ENCODE results near the gene RHO. TPM values are rescaled to one million over a fixed set of nuclear protein-coding genes. Genes with fewer than 3 reads are reported as not detected.

RHO gene
- total and polyA plus RNA-seq, 4 donors = 0.06 TPM; not detected in 3

GRCh38 chr3:129548104-129548965 is 19.9 kb downstream of the RHO start:
- WGBS (ENCODE audit: insufficient coverage) = 69% methylated on average over 19 of the region's 19 CpGs
- Histone ChIP-seq H3K9me3 (ENCODE audit: control insufficient read depth, insufficient read depth, low read length) (no peaks in the 10 kb centered on the region), H3K4me3 (ENCODE audit: low read depth, low read length) (no peak overlapping the region), H3K4me1 (ENCODE audit: control insufficient read depth, insufficient read depth, low read length) (peaks cover 26% of the 10 kb centered on the region), H3K27ac (ENCODE audit: low read depth, low read length) (no peak overlapping the region), H3K27me3 (ENCODE audit: control insufficient read depth, insufficient read depth, low read length) (no peaks in the 10 kb centered on the region), H3K36me3 (ENCODE audit: control insufficient read depth, insufficient read depth, low read length) (no peaks in the 10 kb centered on the region)
- DNase-seq (ENCODE audit: low read depth in 4 of 6, low spot score in 6 of 6) = peak in 1 of 6 donors; percentile 21

GRCh38 chr3:129549006-129549800 is 20.8 kb downstream of the RHO start:
- Histone ChIP-seq H3K27ac (ENCODE audit: low read depth, low read length) (no peak overlapping the region), H3K9me3 (ENCODE audit: control insufficient read depth, insufficient read depth, low read length) (no peaks in the 10 kb centered on the region), H3K4me1 (ENCODE audit: control insufficient read depth, insufficient read depth, low read length) (peaks cover 32% of the 10 kb centered on the region), H3K36me3 (ENCODE audit: control insufficient read depth, insufficient read depth, low read length) (no peaks in the 10 kb centered on the region), H3K27me3 (ENCODE audit: control insufficient read depth, insufficient read depth, low read length) (no peaks in the 10 kb centered on the region), H3K4me3 (ENCODE audit: low read depth, low read length) (no peak overlapping the region)
- 92% methylated on average over 18 of the region's 18 CpGs for WGBS (ENCODE audit: insufficient coverage)
- no peak for DNase-seq (ENCODE audit: low read depth in 4 of 6, low spot score in 6 of 6)

- Histone ChIP-seq H3K4me3 (ENCODE audit: low read depth, low read length) (no peak overlapping the region), H3K36me3 (ENCODE audit: control insufficient read depth, insufficient read depth, low read length) (no peaks in the 10 kb centered on the region), H3K4me1 (ENCODE audit: control insufficient read depth, insufficient read depth, low read length) (peaks cover 38% of the 10 kb centered on the region), H3K27ac (ENCODE audit: low read depth, low read length) (no peak overlapping the region), H3K9me3 (ENCODE audit: control insufficient read depth, insufficient read depth, low read length) (no peaks in the 10 kb centered on the region), H3K27me3 (ENCODE audit: control insufficient read depth, insufficient read depth, low read length) (no peaks in the 10 kb centered on the region)
- DNase-seq (ENCODE audit: low read depth in 4 of 6, low spot score in 6 of 6) = no peak
- 77% methylated on average over 3 of the region's 3 CpGs for WGBS (ENCODE audit: insufficient coverage)
These were observed 21.4 kb downstream of the RHO start for GRCh38 chr3:129549805-129550204.

- H3K4me1 ChIP-seq (ENCODE audit: control insufficient read depth, insufficient read depth, low read length) = peaks cover 65% of the 10 kb centered on the region
- no peaks in the 10 kb centered on the region for H3K9me3 ChIP-seq (ENCODE audit: control insufficient read depth, insufficient read depth, low read length)
- no peak overlapping the region for H3K27ac ChIP-seq (ENCODE audit: low read depth, low read length)
- WGBS (ENCODE audit: insufficient coverage) = 62% methylated on average over 9 of the region's 10 CpGs
- H3K27me3 ChIP-seq (ENCODE audit: control insufficient read depth, insufficient read depth, low read length) = no peaks in the 10 kb centered on the region
- no peak overlapping the region for H3K4me3 ChIP-seq (ENCODE audit: low read depth, low read length)
- peaks cover 6% of the 10 kb centered on the region for H3K36me3 ChIP-seq (ENCODE audit: control insufficient read depth, insufficient read depth, low read length)
- peak in 1 of 6 donors; percentile 22 for DNase-seq (ENCODE audit: low read depth in 4 of 6, low spot score in 6 of 6)
These were observed 24.0 kb downstream of the RHO start for GRCh38 chr3:129552287-129553050.

GRCh38 chr3:129553171-129553570 is 24.7 kb downstream of the RHO start:
- Histone ChIP-seq H3K9me3 (ENCODE audit: control insufficient read depth, insufficient read depth, low read length) (no peaks in the 10 kb centered on the region), H3K27me3 (ENCODE audit: control insufficient read depth, insufficient read depth, low read length) (no peaks in the 10 kb centered on the region), H3K36me3 (ENCODE audit: control insufficient read depth, insufficient read depth, low read length) (peaks cover 6% of the 10 kb centered on the region), H3K27ac (ENCODE audit: low read depth, low read length) (no peak overlapping the region), H3K4me3 (ENCODE audit: low read depth, low read length) (no peak overlapping the region), H3K4me1 (ENCODE audit: control insufficient read depth, insufficient read depth, low read length) (peaks cover 67% of the 10 kb centered on the region)
- 56% methylated on average over 5 of the region's 6 CpGs for WGBS (ENCODE audit: insufficient coverage)
- peak in 1 of 6 donors; percentile 27 for DNase-seq (ENCODE audit: low read depth in 4 of 6, low spot score in 6 of 6)

- peak in 2 of 6 donors; percentile 43 to 63 for DNase-seq (ENCODE audit: low read depth in 4 of 6, low spot score in 6 of 6)
- H3K4me3 ChIP-seq (ENCODE audit: low read depth, low read length) = no peak overlapping the region
- H3K27me3 ChIP-seq (ENCODE audit: control insufficient read depth, insufficient read depth, low read length) = no peaks in the 10 kb centered on the region
- 28% methylated on average over 9 of the region's 15 CpGs for whole genome bisulfite sequencing (ENCODE audit: insufficient coverage)
- H3K27ac ChIP-seq (ENCODE audit: low read depth, low read length) = no peak overlapping the region
- H3K4me1 ChIP-seq (ENCODE audit: control insufficient read depth, insufficient read depth, low read length) = peaks cover 66% of the 10 kb centered on the region
- no peaks in the 10 kb centered on the region for H3K9me3 ChIP-seq (ENCODE audit: control insufficient read depth, insufficient read depth, low read length)
- H3K36me3 ChIP-seq (ENCODE audit: control insufficient read depth, insufficient read depth, low read length) = peaks cover 9% of the 10 kb centered on the region
These were observed 25.3 kb downstream of the RHO start for GRCh38 chr3:129553719-129554118.

GRCh38 chr3:129554356-129555152 is 26.1 kb downstream of the RHO start:
- no peak overlapping the region for H3K4me3 ChIP-seq (ENCODE audit: low read depth, low read length)
- 57% methylated on average over 12 of the region's 13 CpGs for WGBS (ENCODE audit: insufficient coverage)
- H3K4me1 ChIP-seq (ENCODE audit: control insufficient read depth, insufficient read depth, low read length) = peaks cover 69% of the 10 kb centered on the region
- peak in 1 of 6 donors; percentile 30 for DNase-seq (ENCODE audit: low read depth in 4 of 6, low spot score in 6 of 6)
- H3K27me3 ChIP-seq (ENCODE audit: control insufficient read depth, insufficient read depth, low read length) = no peaks in the 10 kb centered on the region
- peak overlapping the region; percentile 45 for H3K27ac ChIP-seq (ENCODE audit: low read depth, low read length)
- H3K9me3 ChIP-seq (ENCODE audit: control insufficient read depth, insufficient read depth, low read length) = no peaks in the 10 kb centered on the region
- peaks cover 16% of the 10 kb centered on the region for H3K36me3 ChIP-seq (ENCODE audit: control insufficient read depth, insufficient read depth, low read length)

GRCh38 chr3:129555153-129555550 is 26.7 kb downstream of the RHO start:
- H3K4me3 ChIP-seq (ENCODE audit: low read depth, low read length) = no peak overlapping the region
- H3K9me3 ChIP-seq (ENCODE audit: control insufficient read depth, insufficient read depth, low read length) = no peaks in the 10 kb centered on the region
- H3K27me3 ChIP-seq (ENCODE audit: control insufficient read depth, insufficient read depth, low read length) = no peaks in the 10 kb centered on the region
- peak in 3 of 6 donors; percentile 43 to 79 (median 73) for DNase-seq (ENCODE audit: low read depth in 4 of 6, low spot score in 6 of 6)
- WGBS (ENCODE audit: insufficient coverage) = 33% methylated on average over 8 of the region's 15 CpGs
- peak overlapping the region; percentile 45 for H3K27ac ChIP-seq (ENCODE audit: low read depth, low read length)
- peaks cover 74% of the 10 kb centered on the region for H3K4me1 ChIP-seq (ENCODE audit: control insufficient read depth, insufficient read depth, low read length)
- H3K36me3 ChIP-seq (ENCODE audit: control insufficient read depth, insufficient read depth, low read length) = peaks cover 21% of the 10 kb centered on the region
